DMS153 treated with DMSO at 0.1 percent for 48 hours (cell line): Measurements from ENCODE around the gene DYNLL1.
A peak's percentile ranks its signal among the peaks of the same experiment; 100 is the strongest.
"Not testable (repeated sequence)": the region's sequence is repeated elsewhere in the genome, so short reads cannot be mapped to it uniquely, and the experiment has no call there.

Experiments used
- DNase-seq: peaks from one replicate; lab custom pipeline; 2025; ENCODE audit not compliant: unreplicated experiment; lab: John Stamatoyannopoulos, UW

Gene DYNLL1

GRCh38 chr12:120504587-120504986, 8.7 kb downstream of the DYNLL1 start:
- no peak for DNase-seq

GRCh38 chr12:120508537-120508936, 12.6 kb downstream of the DYNLL1 start:
- no peak for DNase-seq

- no peak for DNase-seq
Observed at GRCh38 chr12:120514002-120514401, 18.1 kb downstream of the DYNLL1 start.

GRCh38 chr12:120515496-120515895, 19.6 kb downstream of the DYNLL1 start:
- no peak for DNase-seq

GRCh38 chr12:120519324-120519723, 23.4 kb downstream of the DYNLL1 start:
- DNase-seq, result not testable (repeated sequence)

GRCh38 chr12:120522568-120522967, 26.7 kb downstream of the DYNLL1 start:
- no peak for DNase-seq

GRCh38 chr12:120528861-120529525, 33.1 kb downstream of the DYNLL1 start, which contains the start of gene COQ5:
TSS of gene COQ5 (minus strand) at chr12:120529158. CDS start at chr12:120529141, 17 bp downstream.
- peak; percentile 80 for DNase-seq

GRCh38 chr12:120529641-120530417, 33.9 kb downstream of the DYNLL1 start:
- DNase-seq, result peak; percentile 67

- DNase-seq, result not testable (repeated sequence)
Observed at GRCh38 chr12:120530418-120530761, 34.5 kb downstream of the DYNLL1 start.

GRCh38 chr12:120532701-120533238, 36.9 kb downstream of the DYNLL1 start:
- DNase-seq, result no peak

GRCh38 chr12:120534203-120534702, 38.3 kb downstream of the DYNLL1 start, which contains the start of gene RNF10:
TSS of gene RNF10 (plus strand) at chr12:120534356. CDS start at chr12:120534812, 456 bp downstream.
- peak; percentile 62 for DNase-seq

- no peak for DNase-seq
Observed at GRCh38 chr12:120534703-120535655, 39.1 kb downstream of the DYNLL1 start.

- no peak for DNase-seq
Observed at GRCh38 chr12:120536064-120536791, 40.3 kb downstream of the DYNLL1 start.

GRCh38 chr12:120537856-120538220, 41.9 kb downstream of the DYNLL1 start:
- no peak for DNase-seq

GRCh38 chr12:120538281-120539156, 42.6 kb downstream of the DYNLL1 start:
- no peak for DNase-seq

GRCh38 chr12:120539303-120539702, 43.4 kb downstream of the DYNLL1 start:
- DNase-seq, result no peak

- no peak for DNase-seq
Observed at GRCh38 chr12:120540445-120540844, 44.5 kb downstream of the DYNLL1 start.

GRCh38 chr12:120542166-120542565, 46.3 kb downstream of the DYNLL1 start:
- DNase-seq, result no peak

GRCh38 chr12:120544691-120545090, 48.8 kb downstream of the DYNLL1 start:
- DNase-seq, result no peak
